HUDEP-2 (cell line): ENCODE data around the gene NR3C1.

Source experiments
- DNase-seq, 76 experiments: peaks; one replicate each; lab custom pipeline; 2025; ENCODE audit not compliant: unreplicated experiment in 76 of 76; lab: John Stamatoyannopoulos, UW

Gene NR3C1

DNA sequence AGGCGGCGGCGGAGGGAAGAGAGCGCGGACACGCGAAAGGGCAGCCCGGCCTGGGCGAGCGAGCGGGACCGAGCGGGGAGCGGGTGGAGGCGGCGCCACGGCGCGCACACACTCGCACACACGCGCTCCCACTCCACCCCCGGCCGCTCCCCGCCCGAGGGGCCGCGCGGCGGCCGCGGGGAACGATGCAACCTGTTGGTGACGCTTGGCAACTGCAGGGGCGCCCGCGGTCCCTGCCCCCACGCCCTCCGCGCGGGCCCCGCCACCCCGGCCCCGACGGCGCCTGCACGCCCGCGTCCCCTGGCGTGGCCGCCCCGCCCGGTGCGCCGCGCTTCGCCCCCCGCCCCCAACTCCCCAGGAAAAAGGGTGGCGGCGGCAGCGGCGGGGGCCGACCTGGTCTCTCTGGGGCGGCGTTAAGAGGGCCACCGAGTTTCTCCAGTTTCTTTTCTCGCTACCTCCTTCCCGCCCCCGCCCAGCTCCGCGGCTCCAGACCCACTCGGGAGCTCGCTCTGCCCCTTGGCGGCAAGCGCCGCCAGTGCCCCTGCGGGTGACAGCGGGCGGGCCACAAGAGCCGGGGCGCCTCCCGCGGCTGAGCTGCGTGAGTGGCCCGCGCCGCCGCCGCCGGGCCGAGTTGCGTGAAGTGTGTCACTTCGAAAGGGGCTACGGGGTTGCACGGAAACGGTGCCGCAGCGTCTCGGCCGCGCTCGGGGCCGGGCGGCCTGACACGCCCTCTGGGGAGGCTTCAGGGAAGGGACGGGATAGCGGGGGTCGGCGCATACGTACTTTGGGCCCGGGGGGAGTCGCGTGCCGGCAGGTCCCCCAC is at the start of gene NR3C1:
TSS of gene NR3C1 (minus strand) at position 94 of the 823 bp plus-strand sequence. CDS start 2,847 bp downstream, outside the sequence.
- peak in 72 of 76 experiments; percentile 23 to 82 (median 70) for DNase-seq

DNA sequence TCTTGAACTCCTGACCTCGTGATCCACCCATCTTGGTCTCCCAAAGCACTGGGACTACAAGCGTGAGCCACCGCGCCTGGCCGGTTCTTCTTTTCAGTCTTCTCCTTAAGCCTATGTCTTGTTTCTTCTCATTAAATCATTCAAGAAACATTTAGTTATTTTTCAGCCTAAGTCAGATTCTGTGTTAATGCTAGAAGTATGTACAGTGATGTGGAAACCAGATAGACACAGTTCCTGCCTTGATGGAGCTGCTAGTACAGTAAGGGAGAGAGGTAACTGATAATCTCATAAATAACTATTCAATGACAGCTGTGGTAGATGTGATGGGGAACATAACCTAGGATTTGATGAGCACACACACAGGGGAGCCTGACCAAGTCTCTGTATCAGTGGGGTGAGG is 46.3 kb upstream of the NR3C1 start:
- DNase-seq, result no peak

DNA sequence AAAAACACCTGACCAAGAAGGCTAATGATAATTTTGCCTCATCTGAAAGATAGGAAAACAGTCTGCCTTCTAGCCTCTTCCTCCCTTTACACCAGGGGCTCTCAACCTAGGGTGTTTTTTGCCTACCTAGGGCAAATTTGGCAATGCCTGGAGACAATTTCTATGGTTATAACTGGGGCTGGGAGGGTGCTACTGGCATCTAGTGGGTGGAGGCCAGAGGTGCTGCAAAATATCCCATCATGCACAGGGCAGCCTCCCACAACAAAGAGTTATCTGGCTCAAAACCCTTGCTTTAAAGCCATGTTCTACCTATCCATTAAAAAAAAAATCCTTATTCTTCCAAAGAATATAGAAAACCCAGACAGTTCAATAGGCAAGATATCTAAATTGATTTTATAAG is 45.0 kb upstream of the NR3C1 start:
- DNase-seq, result peak in 3 of 76 experiments; percentile 1 to 12 (median 2)

DNA sequence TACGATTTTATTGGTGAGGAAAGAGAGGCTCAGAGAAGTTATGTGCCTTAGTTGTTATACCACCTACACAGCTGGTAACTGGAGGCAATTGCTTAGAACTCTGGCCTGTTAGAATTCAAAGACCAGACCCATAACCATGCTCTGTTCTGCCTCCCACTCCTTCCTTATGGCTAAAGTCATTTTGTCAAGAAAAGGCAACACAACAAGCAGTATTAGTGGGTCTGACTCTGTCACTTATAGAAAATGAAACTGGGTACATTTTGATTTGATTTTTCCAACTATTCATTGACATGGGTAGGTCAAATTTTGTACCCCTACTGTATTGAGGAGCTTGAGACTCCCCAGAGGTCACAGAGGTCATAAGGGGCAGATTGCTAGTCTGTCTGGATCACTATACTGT is 44.5 kb upstream of the NR3C1 start:
- no peak for DNase-seq

DNA sequence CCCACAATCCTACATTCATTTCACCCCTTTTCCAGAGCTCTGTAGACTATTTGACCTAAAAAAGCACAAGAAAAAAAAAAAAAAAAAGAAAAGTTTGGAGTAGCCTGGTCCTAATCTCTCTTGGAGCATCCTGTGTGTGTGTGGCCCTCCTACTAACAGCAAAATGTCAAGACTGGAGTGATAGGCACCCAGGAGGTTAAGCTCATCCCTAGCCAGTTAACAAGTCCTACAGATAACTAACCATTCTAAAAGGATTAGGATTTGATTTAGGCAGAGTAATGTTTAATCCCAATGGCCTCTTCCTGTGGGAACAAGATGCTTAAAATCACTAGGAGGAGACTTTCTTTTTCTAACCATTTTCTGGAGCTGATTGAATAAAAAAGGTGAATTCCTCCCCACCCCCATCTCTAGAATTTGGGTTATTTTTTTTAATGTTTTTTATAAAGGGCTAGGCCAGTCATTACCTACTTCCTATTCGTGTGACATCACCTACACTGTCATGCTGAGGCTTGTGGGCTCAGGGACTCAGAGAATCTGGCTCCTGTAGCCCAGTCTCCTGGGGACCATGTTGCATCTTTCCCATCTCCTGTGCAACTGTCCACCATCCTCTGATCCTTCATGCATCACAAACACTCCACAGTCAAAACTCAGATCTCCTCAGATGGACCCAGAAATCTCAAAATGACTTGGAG is 43.2 kb upstream of the NR3C1 start:
- DNase-seq, result no peak

DNA sequence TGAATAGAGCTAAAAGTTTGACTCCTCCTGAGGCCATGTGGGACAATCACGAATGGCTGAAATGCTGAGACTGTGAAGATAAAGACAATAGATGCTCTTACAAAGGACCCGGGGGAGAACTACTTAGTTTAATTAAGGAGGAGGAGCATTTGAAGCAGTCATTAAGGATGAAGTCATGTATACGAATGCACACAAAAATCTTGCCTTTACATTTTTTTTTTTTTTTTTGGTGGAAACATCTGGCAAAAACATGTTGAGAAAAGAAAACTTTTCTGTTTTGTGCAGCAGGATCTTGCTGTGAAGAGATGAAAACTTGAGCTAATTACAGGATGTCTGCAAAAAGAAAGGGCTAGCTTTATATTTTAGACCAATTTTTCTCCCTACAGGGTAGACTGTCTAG is 42.3 kb upstream of the NR3C1 start:
- DNase-seq, result no peak

DNA sequence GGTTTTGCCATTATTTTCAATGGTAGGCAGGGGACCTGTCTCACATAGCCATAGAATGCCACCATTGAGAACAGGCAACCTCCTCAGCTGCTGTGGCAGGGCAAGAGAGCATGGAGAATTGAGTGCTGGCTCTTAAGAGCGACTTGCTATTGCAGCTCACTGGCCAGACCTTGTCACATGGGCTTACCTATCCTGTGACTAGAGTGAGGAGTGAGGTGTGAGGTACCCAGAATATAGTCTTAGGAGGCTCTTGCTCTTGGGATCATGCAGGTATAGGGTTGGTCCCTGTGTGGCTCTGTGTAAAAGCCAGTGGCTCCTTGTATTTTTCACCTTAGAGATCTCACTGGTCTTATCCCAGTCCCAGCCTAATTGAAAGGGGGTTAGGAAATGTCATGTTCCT is 39.8 kb upstream of the NR3C1 start:
- no peak for DNase-seq

DNA sequence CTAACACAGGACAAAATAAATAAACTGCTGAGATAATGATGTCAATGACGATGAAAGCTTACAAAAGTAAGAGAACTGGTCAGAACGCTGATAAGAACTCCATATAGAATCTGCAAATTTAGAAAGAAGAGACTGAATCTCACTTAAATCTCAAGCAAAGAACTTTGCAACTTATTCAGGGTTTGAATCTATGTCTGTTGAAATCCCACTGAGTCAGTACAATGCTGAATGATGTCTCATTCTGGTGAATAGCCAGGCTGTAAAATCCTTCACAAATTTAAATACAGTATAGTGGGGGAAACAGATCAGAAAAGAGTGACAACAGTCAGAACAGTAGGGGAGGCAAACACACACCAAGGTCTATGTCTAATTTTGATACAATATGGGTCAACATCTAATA is 38.9 kb upstream of the NR3C1 start:
- DNase-seq, result no peak

DNA sequence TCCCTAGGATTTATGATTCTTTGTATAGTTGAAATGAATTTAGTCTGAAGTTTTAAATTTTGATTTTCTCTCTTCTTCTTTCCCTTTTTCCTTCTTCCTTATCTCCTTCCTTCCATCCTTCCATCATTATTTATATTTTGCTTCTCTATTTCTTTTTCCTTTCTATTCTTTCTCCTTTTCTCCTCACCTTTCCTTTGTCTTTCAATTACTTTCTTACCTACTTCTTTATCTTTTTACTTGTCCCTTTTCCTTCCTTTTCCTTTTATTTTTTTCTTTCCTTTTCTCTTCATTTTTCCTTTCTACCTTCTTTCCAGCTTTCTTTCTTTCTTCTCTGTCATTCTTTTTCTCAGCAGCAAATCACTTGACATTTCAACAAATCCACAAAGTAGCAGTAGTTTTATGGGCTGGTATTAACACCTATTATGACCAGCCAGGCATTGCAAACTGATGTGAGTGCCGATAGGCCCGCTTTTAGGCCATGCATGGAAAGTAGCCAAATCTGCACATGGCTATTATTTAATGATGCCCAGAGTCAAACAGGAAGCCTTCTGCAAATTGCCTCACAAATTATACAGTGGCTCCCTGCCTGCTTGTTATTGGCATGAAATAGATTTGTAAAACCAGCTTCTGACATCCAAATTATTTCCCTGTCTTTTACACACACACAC is 37.1 kb upstream of the NR3C1 start:
- no peak for DNase-seq

DNA sequence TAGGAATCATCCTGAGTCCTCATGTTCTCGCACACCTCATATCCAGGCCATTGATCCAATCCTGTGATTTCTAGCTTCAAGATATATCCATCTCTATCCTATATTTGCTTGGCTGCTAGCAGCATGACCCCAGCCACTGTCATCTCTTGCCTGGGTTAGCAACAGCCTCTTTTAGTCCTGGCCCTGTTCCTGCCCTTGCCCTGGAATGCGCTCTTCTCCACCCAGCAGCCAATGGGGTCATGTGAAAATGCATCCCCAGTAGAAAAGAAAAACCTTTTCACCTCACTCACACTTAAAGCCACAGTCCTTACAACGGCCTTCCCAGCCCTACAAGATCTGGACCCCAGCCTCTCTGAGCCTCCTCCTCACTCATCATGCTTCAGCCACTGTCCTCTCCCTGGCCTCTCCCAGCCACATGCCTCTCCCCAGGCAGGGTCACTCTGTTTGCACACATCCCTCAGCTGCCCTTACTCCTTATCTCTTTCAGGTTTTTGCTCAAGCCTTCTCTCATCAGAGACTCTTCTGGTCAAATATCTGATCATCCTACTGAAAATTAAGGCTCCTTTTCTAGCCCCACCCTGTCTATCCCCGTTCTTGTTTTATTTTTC is 34.3 kb upstream of the NR3C1 start:
- no peak for DNase-seq

DNA sequence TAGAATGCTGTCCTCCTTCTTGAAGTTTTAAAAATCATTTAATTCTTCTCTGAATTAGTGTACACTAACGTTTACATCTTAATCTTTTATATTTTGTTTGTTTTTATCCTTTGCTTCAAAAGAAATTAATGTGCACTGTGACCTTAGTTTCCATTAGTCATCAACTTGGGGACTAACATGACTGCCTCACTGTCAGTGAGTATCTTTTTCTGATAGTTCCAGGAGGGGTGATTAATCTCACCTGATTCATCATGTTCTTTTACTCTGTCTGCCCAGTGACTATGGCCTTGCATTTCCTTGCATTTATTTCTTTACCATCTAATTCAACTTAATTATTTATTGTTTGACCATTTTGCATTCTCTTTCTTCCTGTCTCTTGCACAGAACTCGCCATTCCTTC is 33.4 kb upstream of the NR3C1 start:
- no peak for DNase-seq

DNA sequence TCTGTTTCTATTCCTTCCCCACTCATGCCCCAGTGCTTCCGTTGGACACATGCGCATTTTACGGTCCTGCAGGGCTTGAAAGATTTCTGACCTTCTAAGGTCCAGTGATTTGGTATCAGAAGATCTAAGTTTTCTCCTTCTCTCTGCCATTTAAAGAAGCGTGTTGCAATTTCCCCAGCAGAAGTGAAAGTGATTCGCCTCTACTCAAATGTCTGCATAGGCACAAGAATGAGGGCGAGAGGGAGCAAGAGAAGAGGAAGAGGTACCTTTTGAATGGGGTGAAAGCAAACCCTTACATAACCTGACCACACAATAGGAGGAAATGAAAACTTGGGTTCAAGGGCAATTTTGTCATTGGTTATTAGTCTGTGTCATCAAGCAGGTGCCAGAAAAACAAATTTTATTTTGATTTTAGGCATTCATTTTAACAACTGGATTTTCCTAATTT is 31.7 kb upstream of the NR3C1 start:
- DNase-seq, result no peak

DNA sequence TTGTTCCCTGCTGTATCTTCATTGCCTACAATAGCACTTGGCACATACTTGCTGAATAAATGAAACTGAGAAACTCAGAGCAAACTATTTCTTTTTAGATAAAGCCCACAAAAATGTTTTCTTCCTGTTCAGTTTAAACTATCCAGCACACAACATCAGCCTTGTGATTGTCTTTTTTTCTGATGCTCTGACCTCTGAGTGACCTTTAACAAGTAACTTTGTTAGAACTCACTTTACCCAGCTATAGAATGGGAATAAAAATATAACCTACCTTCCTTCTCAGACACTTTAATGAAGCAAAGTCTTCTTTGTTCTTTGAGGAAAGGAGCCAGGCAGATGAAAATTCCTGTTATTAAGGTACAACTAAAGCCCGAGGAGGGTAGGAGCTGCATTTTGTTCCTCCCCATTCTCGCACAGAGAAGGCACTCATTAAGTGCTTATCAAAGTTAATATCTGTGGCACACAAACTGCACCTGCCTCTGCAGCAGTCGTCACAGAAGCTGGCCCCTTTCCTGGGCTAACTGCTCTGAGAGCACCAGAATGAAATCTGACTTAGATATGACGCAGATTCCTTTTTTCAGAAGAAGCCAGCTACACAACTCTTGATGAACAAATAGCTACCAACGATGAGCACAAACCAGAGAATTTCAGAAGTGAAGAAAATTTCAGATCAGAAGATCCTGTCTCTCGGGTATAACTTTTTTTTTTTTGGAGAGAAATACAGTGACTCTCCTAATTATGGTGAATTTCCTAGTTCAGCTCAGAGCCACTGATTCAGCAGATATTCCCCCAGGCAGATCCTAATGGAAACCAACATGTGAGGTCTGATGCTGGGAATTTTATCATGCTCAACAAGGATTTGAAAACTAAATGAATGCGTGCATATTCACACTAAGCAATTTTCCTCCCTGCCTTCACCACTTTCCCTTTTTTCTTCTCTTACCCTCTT is 31.0 kb upstream of the NR3C1 start:
- DNase-seq, result no peak

DNA sequence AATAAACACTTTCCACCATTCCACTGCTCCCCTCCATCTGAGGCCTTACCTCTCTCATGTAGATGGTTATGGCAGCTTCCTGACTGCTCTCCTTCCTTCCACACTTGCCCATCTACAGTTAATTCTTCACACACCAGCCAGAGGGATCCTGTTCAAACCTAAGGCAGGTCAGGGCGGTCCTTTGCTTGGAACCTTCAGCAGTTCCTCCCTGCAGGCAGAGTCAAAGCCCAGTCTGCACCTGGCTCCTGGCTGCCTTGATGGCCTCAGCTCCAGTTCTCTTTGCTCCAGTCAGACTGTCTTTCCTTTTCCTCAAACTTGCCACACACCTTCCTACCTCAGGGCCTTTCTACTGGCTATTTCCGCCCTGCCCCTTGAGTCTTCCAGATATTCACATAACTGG is 30.2 kb upstream of the NR3C1 start:
- no peak for DNase-seq

DNA sequence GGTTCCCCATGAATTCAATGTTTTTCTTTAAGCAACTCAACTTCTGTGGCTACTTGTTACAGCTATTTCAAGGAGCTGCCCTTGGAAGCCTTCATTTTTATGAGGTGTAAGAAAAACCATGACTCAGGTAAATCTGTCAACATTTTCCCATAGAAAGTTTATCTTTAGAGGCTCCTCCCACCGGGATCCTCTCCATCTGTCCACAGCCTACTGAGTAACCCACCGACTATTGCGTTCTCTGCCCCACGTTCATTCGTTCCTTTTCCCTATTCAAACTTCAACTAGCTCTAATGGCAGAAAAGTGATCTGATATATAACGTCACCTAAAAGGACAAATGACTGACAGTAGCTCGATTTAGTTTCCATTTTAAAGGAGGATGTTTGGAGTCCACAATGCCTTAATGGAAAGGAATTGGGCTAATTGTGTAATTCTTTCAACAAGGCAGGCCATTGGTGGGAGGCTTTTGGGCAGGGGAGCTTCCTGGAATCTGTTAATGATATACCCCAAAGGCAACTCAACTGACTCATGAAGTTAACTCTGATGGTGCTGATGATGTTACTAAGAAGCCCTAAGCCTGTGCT is 29.3 kb upstream of the NR3C1 start:
- DNase-seq, result no peak

DNA sequence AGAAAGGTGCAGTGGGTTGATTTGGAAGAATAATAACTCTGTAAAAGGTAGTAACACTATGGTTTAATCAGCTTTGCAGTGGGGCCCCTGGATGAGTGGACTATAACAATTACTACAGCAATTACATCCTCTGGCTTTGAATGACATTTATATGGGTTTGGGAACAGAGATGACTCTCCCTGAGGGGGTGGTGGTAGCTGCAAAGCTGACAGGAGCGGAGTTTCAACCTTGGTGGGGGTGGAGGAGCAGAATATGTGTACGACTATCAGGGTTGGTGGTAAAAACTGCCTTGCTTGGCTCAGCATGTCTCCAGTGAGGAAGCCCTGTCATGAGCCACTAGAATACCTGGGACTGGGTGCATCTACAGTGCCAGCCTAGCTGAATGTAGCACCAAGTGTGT is 28.3 kb upstream of the NR3C1 start:
- DNase-seq, result no peak

DNA sequence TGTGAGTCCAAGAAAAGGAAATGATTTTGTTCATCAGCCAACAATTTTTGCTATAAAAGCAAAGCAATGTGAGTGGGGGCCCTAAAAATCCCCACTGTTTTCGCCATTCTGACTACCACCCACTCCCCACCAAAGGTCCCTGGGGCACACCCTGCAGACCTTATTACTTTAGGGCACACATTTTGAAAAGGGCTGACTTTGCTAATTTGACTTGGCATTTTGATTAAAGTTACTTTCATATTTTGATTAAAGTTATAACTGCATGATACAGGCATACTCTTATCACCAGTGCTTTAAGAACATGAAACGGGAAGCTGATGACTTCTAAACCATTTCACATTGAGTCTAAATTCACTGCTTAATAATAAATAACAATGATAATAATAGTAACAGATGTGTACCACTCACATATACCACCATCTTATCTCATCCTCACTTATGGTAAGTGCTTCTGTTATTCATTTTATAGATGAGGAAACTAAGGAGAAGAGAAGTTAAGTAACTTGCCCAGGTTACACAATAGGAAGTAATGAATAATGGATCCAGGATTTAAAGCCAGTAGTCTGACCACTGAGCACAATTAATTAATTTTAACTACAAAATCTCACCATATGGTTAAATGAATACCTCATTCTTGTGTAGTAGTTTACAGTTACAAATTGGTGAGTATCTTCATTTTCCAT is 25.4 kb upstream of the NR3C1 start:
- no peak for DNase-seq

DNA sequence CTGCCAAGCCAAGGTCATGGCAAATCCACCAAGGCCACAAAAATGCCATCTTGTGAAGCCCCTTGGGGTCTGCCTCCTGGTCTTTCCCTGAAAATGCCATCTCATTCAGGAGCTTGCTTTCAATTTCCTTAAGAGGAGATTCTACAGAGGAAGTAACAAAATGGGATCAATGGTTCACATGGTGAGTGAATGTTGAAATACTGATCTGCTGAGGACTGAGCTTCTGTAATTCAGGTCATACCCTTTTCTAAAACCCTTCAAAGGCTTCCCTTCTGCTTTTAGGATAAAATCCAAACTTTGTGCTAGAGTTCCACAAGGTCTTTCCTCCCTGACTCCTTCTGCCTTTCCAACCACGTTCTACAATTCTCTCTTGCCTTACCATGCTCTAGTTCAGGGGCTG is 24.7 kb upstream of the NR3C1 start:
- DNase-seq, result no peak

DNA sequence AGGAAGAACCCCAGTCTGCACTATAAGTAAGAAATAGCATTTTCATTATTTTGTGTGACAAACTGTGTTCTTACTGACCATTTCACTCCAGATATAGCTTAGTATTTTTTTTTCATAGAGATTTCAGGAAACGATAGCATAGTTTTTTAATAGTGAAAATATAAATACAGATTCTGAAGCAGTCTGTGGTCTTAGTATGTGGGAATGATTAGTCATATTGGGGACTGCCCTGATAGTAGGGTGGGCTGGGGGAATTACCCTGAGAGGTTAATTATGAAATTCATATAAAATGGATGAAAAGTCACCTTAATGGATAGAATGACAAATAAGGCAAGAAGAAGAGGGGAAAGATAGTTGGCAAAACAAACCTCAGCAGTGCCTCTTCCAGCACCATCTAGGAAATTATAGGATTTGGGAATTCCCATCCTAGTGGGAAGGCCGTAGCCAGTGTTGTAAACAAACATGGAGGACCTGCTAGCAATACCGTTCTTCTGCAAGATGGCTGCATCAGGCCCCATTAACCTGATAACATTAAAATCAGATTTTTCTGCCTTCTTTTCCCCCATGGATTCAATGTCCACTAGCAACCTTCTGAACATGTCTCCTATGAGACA is 23.7 kb upstream of the NR3C1 start:
- no peak for DNase-seq
